DND-41 (cell line): Measurements from ENCODE around the gene RASSF6.

Experiments
- ATAC-seq: fragments of 200-7000 bp; cut with Tn5 transposase; 3 replicates; pipeline ENCODE4 v1.9.1; 2021; ENCODE audit warnings: low read depth; ENCODE audit not compliant: insufficient read depth
- DNase-seq: peaks from one replicate; pipeline ENCODE4 v3.0.0-alpha.2; 2020
- H2AFZ ChIP-seq: 2 replicates; pipeline ENCODE4 v1.6.0; 2012; ENCODE audit warnings: low read depth, low read length
- H3K27ac ChIP-seq: 2 replicates; pipeline ENCODE4 v1.5.1; 2012; ENCODE audit warnings: low read length, inconsistent platforms
- H3K27me3 ChIP-seq: fragments of 200-600 bp; sonication (generic); 2 replicates; pipeline ENCODE4 v1.6.0; 2012; ENCODE audit warnings: low read length, mild to moderate bottlenecking, inconsistent platforms; ENCODE audit not compliant: insufficient read depth, poor library complexity
- H3K36me3 ChIP-seq: 2 replicates; pipeline ENCODE4 v1.5.1; 2012; ENCODE audit warnings: low read length, inconsistent platforms; ENCODE audit not compliant: insufficient read depth
- H3K4me1 ChIP-seq: 2 replicates; pipeline ENCODE4 v1.5.1; 2012; ENCODE audit warnings: mild to moderate bottlenecking, low read length; ENCODE audit not compliant: insufficient read depth
- H3K4me2 ChIP-seq: 2 replicates; pipeline ENCODE4 v1.6.0; 2012; ENCODE audit warnings: mild to moderate bottlenecking, moderate library complexity, low read length, inconsistent platforms; ENCODE audit not compliant: insufficient read depth
- H3K4me3 ChIP-seq, 2 experiments: fragments of 200-600 bp in 1 of 2; shearing (Covaris generic) in 1 of 2; 2 replicates each; pipeline ENCODE4 v1.5.1; 2012 to 2016; ENCODE audit warnings: inconsistent platforms in 2 of 2, low read length in 2 of 2, mild to moderate bottlenecking in 2 of 2, low read depth in 1 of 2, moderate library complexity in 1 of 2
- H3K79me2 ChIP-seq: 2 replicates; pipeline ENCODE4 v1.6.0; 2012; ENCODE audit warnings: low read length, inconsistent platforms; ENCODE audit not compliant: insufficient read depth
- H3K9ac ChIP-seq: 2 replicates; pipeline ENCODE4 v1.6.0; 2012; ENCODE audit warnings: low read depth, mild to moderate bottlenecking, inconsistent platforms, low read length, moderate library complexity
- H3K9me3 ChIP-seq: 2 replicates; pipeline ENCODE4 v1.5.1; 2012; ENCODE audit warnings: low read length, moderate library complexity, mild to moderate bottlenecking, inconsistent platforms; ENCODE audit not compliant: insufficient read depth, severe bottlenecking
- H4K20me1 ChIP-seq: 2 replicates; pipeline ENCODE4 v1.6.0; 2012; ENCODE audit warnings: low read length; ENCODE audit not compliant: insufficient read depth
- EZH2 ChIP-seq: IDR thresholded peaks from 3 replicates; pipeline ENCODE4 v1.6.1; 2012; ENCODE audit warnings: borderline replicate concordance, low read depth, mild to moderate bottlenecking, moderate library complexity, low read length, inconsistent platforms; ENCODE audit not compliant: severe bottlenecking
- TF ChIP-seq, protein P1 (sequence below): IDR thresholded peaks from 2 replicates; pipeline ENCODE4 v1.5.1; 2012; ENCODE audit warnings: borderline replicate concordance, low read length, moderate library complexity, mild to moderate bottlenecking; ENCODE audit not compliant: poor library complexity, severe bottlenecking; ENCODE audit errors: extremely low read depth

The RASSF6 gene

DNA sequence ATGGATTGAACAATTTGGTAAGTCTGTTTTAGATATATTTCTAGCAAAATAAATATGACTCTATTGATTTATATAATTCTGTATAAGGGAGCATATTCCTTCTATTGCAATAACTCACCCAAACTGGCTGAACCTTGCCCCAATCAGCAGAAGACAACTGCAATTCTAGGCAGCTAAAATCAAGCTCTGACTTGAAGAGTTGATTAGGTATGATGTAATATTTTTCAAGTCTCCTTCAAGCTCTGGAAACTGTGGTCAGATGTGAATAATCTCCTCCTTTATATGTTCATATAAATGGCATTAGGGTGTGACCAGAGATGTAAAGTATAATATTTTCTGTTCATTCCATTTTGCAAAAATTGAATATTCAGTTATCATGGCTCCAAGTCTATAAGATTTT lies 8.2 kb downstream of the RASSF6 start:
- Histone ChIP-seq H3K27ac (no peak overlapping the region), H4K20me1 (no peaks in the 10 kb centered on the region), H3K4me3 (no peak overlapping the region), H3K4me2 (no peak overlapping the region), H3K4me1 (peaks cover 32% of the 10 kb centered on the region), H3K9me3 (no peaks in the 10 kb centered on the region), H3K9ac (no peak overlapping the region), H3K27me3 (no peaks in the 10 kb centered on the region), H2AFZ (no peak overlapping the region), H3K79me2 (no peaks in the 10 kb centered on the region), H3K36me3 (no peaks in the 10 kb centered on the region)
- ATAC-seq = no peak
- DNase-seq = no peak
- TF ChIP-seq EZH2 = no peak
- TF ChIP-seq, protein P1, sequence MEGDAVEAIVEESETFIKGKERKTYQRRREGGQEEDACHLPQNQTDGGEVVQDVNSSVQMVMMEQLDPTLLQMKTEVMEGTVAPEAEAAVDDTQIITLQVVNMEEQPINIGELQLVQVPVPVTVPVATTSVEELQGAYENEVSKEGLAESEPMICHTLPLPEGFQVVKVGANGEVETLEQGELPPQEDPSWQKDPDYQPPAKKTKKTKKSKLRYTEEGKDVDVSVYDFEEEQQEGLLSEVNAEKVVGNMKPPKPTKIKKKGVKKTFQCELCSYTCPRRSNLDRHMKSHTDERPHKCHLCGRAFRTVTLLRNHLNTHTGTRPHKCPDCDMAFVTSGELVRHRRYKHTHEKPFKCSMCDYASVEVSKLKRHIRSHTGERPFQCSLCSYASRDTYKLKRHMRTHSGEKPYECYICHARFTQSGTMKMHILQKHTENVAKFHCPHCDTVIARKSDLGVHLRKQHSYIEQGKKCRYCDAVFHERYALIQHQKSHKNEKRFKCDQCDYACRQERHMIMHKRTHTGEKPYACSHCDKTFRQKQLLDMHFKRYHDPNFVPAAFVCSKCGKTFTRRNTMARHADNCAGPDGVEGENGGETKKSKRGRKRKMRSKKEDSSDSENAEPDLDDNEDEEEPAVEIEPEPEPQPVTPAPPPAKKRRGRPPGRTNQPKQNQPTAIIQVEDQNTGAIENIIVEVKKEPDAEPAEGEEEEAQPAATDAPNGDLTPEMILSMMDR = no peak

- Histone ChIP-seq H3K27ac (peak overlapping the region; percentile 1; the same call in 1 of the 2 replicates), H3K9me3 (no peaks in the 10 kb centered on the region), H3K4me1 (peaks cover 54% of the 10 kb centered on the region), H2AFZ (peak overlapping the region; percentile 1; the same call in 1 of the 2 replicates), H3K9ac (no peak overlapping the region), H4K20me1 (no peaks in the 10 kb centered on the region), H3K36me3 (no peaks in the 10 kb centered on the region), H3K4me3 (no peak overlapping the region), H3K4me2 (no peak overlapping the region), H3K27me3 (no peaks in the 10 kb centered on the region), H3K79me2 (no peaks in the 10 kb centered on the region)
- DNase-seq = no peak
- ATAC-seq = no peak
- no peak for TF ChIP-seq EZH2
- TF ChIP-seq, protein P1 = no peak
Observed at GRCh38 chr4:73609706-73610105, 10.5 kb downstream of the RASSF6 start.

- H3K79me2 ChIP-seq = no peaks in the 10 kb centered on the region
- H3K9ac ChIP-seq = no peak overlapping the region
- ATAC-seq (no peak), DNase-seq (no peak)
- no peaks in the 10 kb centered on the region for H3K9me3 ChIP-seq
- peak overlapping the region; percentile 35 for H3K27ac ChIP-seq
- no peak for TF ChIP-seq EZH2
- TF ChIP-seq, protein P1 = no peak
- H3K36me3 ChIP-seq = no peaks in the 10 kb centered on the region
- H2AFZ ChIP-seq = no peak overlapping the region
- no peak overlapping the region for H3K4me3 ChIP-seq
- H3K27me3 ChIP-seq = no peaks in the 10 kb centered on the region
- H4K20me1 ChIP-seq = no peaks in the 10 kb centered on the region
- no peak overlapping the region for H3K4me2 ChIP-seq
- peaks cover 58% of the 10 kb centered on the region for H3K4me1 ChIP-seq
Observed at GRCh38 chr4:73608689-73609594, 11.3 kb downstream of the RASSF6 start.
